H9 (cell line): ENCODE measurements around the gene KLC1. TPM values are rescaled to one million over a fixed set of nuclear protein-coding genes. Genes with fewer than 3 reads are reported as not detected.

ENCODE experiments used
- DNase-seq: peaks from one replicate; pipeline ENCODE4 v3.0.0-alpha.2; 2017
- H2AFZ ChIP-seq: one replicate; pipeline ENCODE4 v1.6.1; 2013; ENCODE audit warnings: mild to moderate bottlenecking, low read length, control low read depth, moderate library complexity
- H2AK5ac ChIP-seq: 2 replicates; pipeline ENCODE4 v1.6.1; 2013; ENCODE audit warnings: low read length, control low read depth, mixed read lengths; ENCODE audit not compliant: insufficient read length
- H2BK120ac ChIP-seq: one replicate; pipeline ENCODE4 v1.6.1; 2013; ENCODE audit warnings: low read depth, mild to moderate bottlenecking, low read length, control low read depth, inconsistent platforms; ENCODE audit not compliant: poor library complexity, severe bottlenecking
- H2BK12ac ChIP-seq: 2 replicates; pipeline ENCODE4 v1.6.1; 2013; ENCODE audit warnings: low read length, control low read depth, mixed read lengths, low read depth; ENCODE audit not compliant: insufficient read length
- H2BK15ac ChIP-seq: 2 replicates; pipeline ENCODE4 v1.6.1; 2013; ENCODE audit warnings: low read depth, low read length, control low read depth
- H2BK20ac ChIP-seq: one replicate; pipeline ENCODE4 v1.6.1; 2013; ENCODE audit warnings: low read depth, mild to moderate bottlenecking, low read length, control low read depth, inconsistent platforms; ENCODE audit not compliant: poor library complexity, severe bottlenecking
- H2BK5ac ChIP-seq: 2 replicates; pipeline ENCODE4 v1.6.1; 2013; ENCODE audit warnings: low read length, control low read depth, mixed read lengths; ENCODE audit not compliant: insufficient read length
- H3K14ac ChIP-seq: 2 replicates; pipeline ENCODE4 v1.6.1; 2013; ENCODE audit warnings: low read length, control low read depth; ENCODE audit not compliant: insufficient read depth
- H3K18ac ChIP-seq: 2 replicates; pipeline ENCODE4 v1.6.1; 2013; ENCODE audit warnings: low read depth, mild to moderate bottlenecking, mixed read lengths, low read length, control low read depth; ENCODE audit not compliant: insufficient read length
- H3K23ac ChIP-seq: 2 replicates; pipeline ENCODE4 v1.6.1; 2013; ENCODE audit warnings: low read length, control low read depth, mixed read lengths, low read depth; ENCODE audit not compliant: insufficient read length
- H3K23me2 ChIP-seq: 2 replicates; pipeline ENCODE4 v1.6.1; 2013; ENCODE audit warnings: low read depth, mild to moderate bottlenecking, mixed read lengths, low read length, control low read depth; ENCODE audit not compliant: insufficient read length, poor library complexity, severe bottlenecking
- H3K27ac ChIP-seq: 2 replicates; pipeline ENCODE4 v1.5.1; 2013; ENCODE audit warnings: low read length, control low read depth, mixed read lengths, low read depth; ENCODE audit not compliant: insufficient read length
- H3K27me3 ChIP-seq: 2 replicates; pipeline ENCODE4 v1.6.1; 2013; ENCODE audit warnings: low read length, control low read depth, inconsistent platforms; ENCODE audit not compliant: insufficient read depth
- H3K4ac ChIP-seq: 2 replicates; pipeline ENCODE4 v1.6.1; 2013; ENCODE audit warnings: low read depth, mild to moderate bottlenecking, control low read depth, inconsistent platforms, low read length, moderate library complexity
- H3K4me1 ChIP-seq: 2 replicates; pipeline ENCODE4 v1.6.1; 2013; ENCODE audit warnings: low read length, control low read depth, inconsistent platforms; ENCODE audit not compliant: insufficient read depth
- H3K4me2 ChIP-seq: 2 replicates; pipeline ENCODE4 v1.6.1; 2013; ENCODE audit warnings: low read length, control low read depth, mixed read lengths; ENCODE audit not compliant: insufficient read length, insufficient read depth
- H3K56ac ChIP-seq: 2 replicates; pipeline ENCODE4 v1.6.1; 2013; ENCODE audit warnings: low read depth, mild to moderate bottlenecking, mixed read lengths, low read length, control low read depth; ENCODE audit not compliant: insufficient read length
- H3K79me1 ChIP-seq: 2 replicates; pipeline ENCODE4 v1.6.1; 2013; ENCODE audit warnings: low read depth, mild to moderate bottlenecking, moderate library complexity, low read length, control low read depth, inconsistent platforms; ENCODE audit not compliant: insufficient read depth, poor library complexity, severe bottlenecking
- H3K79me2 ChIP-seq: 2 replicates; pipeline ENCODE4 v1.6.1; 2013; ENCODE audit warnings: low read length, control low read depth, inconsistent platforms; ENCODE audit not compliant: insufficient read depth
- H3K9ac ChIP-seq: 2 replicates; pipeline ENCODE4 v1.6.1; 2013; ENCODE audit warnings: low read length, control low read depth, mixed read lengths; ENCODE audit not compliant: insufficient read length; ENCODE audit errors: extremely low read depth
- H3K9me3 ChIP-seq: one replicate; pipeline ENCODE4 v1.6.1; 2013; ENCODE audit warnings: low read depth, low read length, inconsistent platforms; ENCODE audit not compliant: control insufficient read depth
- H3T11ph ChIP-seq: one replicate; pipeline ENCODE4 v1.6.1; 2013; ENCODE audit warnings: mild to moderate bottlenecking, low read length, control low read depth, inconsistent platforms
- H4K20me1 ChIP-seq: one replicate; pipeline ENCODE4 v1.6.1; 2013; ENCODE audit not compliant: control insufficient read depth, insufficient read length, insufficient read depth
- H4K5ac ChIP-seq: 2 replicates; pipeline ENCODE4 v1.6.1; 2013; ENCODE audit warnings: low read depth, mild to moderate bottlenecking, mixed read lengths, low read length, control low read depth; ENCODE audit not compliant: insufficient read length
- H4K8ac ChIP-seq: replicated peaks from 2 replicates; pipeline ENCODE4 v1.6.1; 2013; ENCODE audit warnings: low read length, control low read depth, mixed read lengths, low read depth; ENCODE audit not compliant: insufficient read length
- H4K91ac ChIP-seq: 2 replicates; pipeline ENCODE4 v1.6.1; 2013; ENCODE audit warnings: low read depth, mild to moderate bottlenecking, moderate library complexity, mixed read lengths, low read length, control low read depth; ENCODE audit not compliant: insufficient read length
- H3K27ac Mint-ChIP-seq, 3 experiments: 2 replicates in 2 of 3; 3 replicates in 1 of 3; pipeline ENCODE4 v1.8.0; 2020 to 2021; ENCODE audit warnings: mixed read lengths in 3 of 3, mild to moderate bottlenecking in 1 of 3, moderate library complexity in 1 of 3
- H3K27me3 Mint-ChIP-seq: 2 replicates; pipeline ENCODE4 v1.8.0; 2021; ENCODE audit warnings: low read depth, mild to moderate bottlenecking, moderate library complexity, mixed read lengths
- H3K36me3 Mint-ChIP-seq, 3 experiments: 2 replicates in 2 of 3; 3 replicates in 1 of 3; pipeline ENCODE4 v1.8.0; 2020 to 2021; ENCODE audit warnings: low read depth in 3 of 3, mixed read lengths in 3 of 3; ENCODE audit not compliant: insufficient read depth in 1 of 3
- H3K4me1 Mint-ChIP-seq, 2 experiments: 2 replicates each; pipeline ENCODE4 v1.8.0; 2020; ENCODE audit warnings: mixed read lengths in 2 of 2
- H3K4me3 Mint-ChIP-seq, 2 experiments: 2 replicates in 1 of 2; 3 replicates in 1 of 2; pipeline ENCODE4 v1.8.0; 2020 to 2021; ENCODE audit warnings: mild to moderate bottlenecking in 2 of 2, mixed read lengths in 2 of 2, moderate library complexity in 1 of 2
- H3K9me3 Mint-ChIP-seq, 2 experiments: 2 replicates in 1 of 2; 3 replicates in 1 of 2; pipeline ENCODE4 v1.8.0; 2020; ENCODE audit warnings: mild to moderate bottlenecking in 2 of 2, mixed read lengths in 2 of 2, moderate library complexity in 1 of 2
- WGBS: extraction: QIAGEN DNeasy Blood & Tissue Kit; methylation state at CpG from one replicate; pipeline ENCODE4 v1.1.7; 2013; ENCODE audit warnings: missing lambda C conversion rate, low lambda C conversion rate, mixed read lengths; ENCODE audit not compliant: insufficient read length; ENCODE audit errors: extremely low coverage; 5-methylcytosine and 5-hydroxymethylcytosine counted together
- total RNA-seq: library from RNA; stranded (reverse); gene quantifications from 2 replicates; pipeline ENCODE4 v1.2.1, GENCODE V29; 2021
- TF ChIP-seq, protein P1 (sequence below): fragments of 200-600 bp; sonication (generic); conservative IDR thresholded peaks from 3 replicates; pipeline ENCODE4 v1.8.0; 2021; ENCODE audit warnings: antibody characterized with exemption, mild to moderate bottlenecking

Gene KLC1
- total RNA-seq, 1 experiment from 2014 or later = 143 TPM

- no peak overlapping the region for H3K4me3 Mint-ChIP-seq
- H3K23ac ChIP-seq = no peak overlapping the region
- H2BK5ac ChIP-seq = no peak overlapping the region
- H3K4me1 ChIP-seq = no peaks in the 10 kb centered on the region
- no peak overlapping the region for H2BK120ac ChIP-seq
- H2BK15ac ChIP-seq = no peak overlapping the region
- H4K8ac ChIP-seq = no peak overlapping the region
- H4K91ac ChIP-seq = no peak overlapping the region
- H3K27me3 ChIP-seq = no peaks in the 10 kb centered on the region
- no peaks in the 10 kb centered on the region for H3K23me2 ChIP-seq
- H3K4ac ChIP-seq = no peak overlapping the region
- DNase-seq = no peak
- no peak overlapping the region for H3K18ac ChIP-seq
- H4K20me1 ChIP-seq = no peaks in the 10 kb centered on the region
- H3K4me2 ChIP-seq = no peak overlapping the region
- peaks cover 2% of the 10 kb centered on the region for H3K79me1 ChIP-seq
- TF ChIP-seq, protein P1, sequence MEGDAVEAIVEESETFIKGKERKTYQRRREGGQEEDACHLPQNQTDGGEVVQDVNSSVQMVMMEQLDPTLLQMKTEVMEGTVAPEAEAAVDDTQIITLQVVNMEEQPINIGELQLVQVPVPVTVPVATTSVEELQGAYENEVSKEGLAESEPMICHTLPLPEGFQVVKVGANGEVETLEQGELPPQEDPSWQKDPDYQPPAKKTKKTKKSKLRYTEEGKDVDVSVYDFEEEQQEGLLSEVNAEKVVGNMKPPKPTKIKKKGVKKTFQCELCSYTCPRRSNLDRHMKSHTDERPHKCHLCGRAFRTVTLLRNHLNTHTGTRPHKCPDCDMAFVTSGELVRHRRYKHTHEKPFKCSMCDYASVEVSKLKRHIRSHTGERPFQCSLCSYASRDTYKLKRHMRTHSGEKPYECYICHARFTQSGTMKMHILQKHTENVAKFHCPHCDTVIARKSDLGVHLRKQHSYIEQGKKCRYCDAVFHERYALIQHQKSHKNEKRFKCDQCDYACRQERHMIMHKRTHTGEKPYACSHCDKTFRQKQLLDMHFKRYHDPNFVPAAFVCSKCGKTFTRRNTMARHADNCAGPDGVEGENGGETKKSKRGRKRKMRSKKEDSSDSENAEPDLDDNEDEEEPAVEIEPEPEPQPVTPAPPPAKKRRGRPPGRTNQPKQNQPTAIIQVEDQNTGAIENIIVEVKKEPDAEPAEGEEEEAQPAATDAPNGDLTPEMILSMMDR = no peak
- no peak overlapping the region for H4K5ac ChIP-seq
- no peak overlapping the region for H3T11ph ChIP-seq
- H3K56ac ChIP-seq = no peak overlapping the region
- H3K36me3 Mint-ChIP-seq = peaks cover 31 to 66% (median 64%) of the 10 kb centered on the region in 3 experiments; a peak in 6 of 7 replicates
- H3K9ac ChIP-seq = no peak overlapping the region
- H3K14ac ChIP-seq = no peak overlapping the region
- WGBS = no CpG with 5 or more reads among the region's 1 CpG
- H3K27ac Mint-ChIP-seq = no peak overlapping the region
- H3K4me1 Mint-ChIP-seq = no peaks in the 10 kb centered on the region
- H3K27ac ChIP-seq = no peak overlapping the region
- H2AK5ac ChIP-seq = no peak overlapping the region
- no peak overlapping the region for H2AFZ ChIP-seq
- no peak overlapping the region for H2BK12ac ChIP-seq
- H3K9me3 Mint-ChIP-seq = no peaks in the 10 kb centered on the region
- H3K79me2 ChIP-seq = peaks cover 1% of the 10 kb centered on the region; the same call in 1 of the 2 replicates
- no peaks in the 10 kb centered on the region for H3K9me3 ChIP-seq
- H2BK20ac ChIP-seq = no peak overlapping the region
- no peaks in the 10 kb centered on the region for H3K27me3 Mint-ChIP-seq
These were observed 27.7 kb downstream of the KLC1 start for GRCh38 chr14:103656756-103657133.
